ENCODE data around the gene NCOA6. TPM values are rescaled to one million over a fixed set of nuclear protein-coding genes. Genes with fewer than 3 reads are reported as not detected.
A peak's percentile ranks its signal among the peaks of the same experiment; 100 is the strongest.

The NCOA6 gene
- polyA plus RNA-seq, 1 experiment: 14.0 TPM

- DNase-seq (ENCODE audit: low read depth): no peak
- no peaks in the 10 kb centered on the region for H3K27me3 ChIP-seq (ENCODE audit: control insufficient read depth, insufficient read depth, low read length)
- peaks cover 7% of the 10 kb centered on the region for H3K36me3 ChIP-seq (ENCODE audit: control insufficient read depth, insufficient read depth, low read length)
- CTCF ChIA-PET: interaction anchor here (0.6 to 2.0 kb wide), 4 partner anchors 9 to 460 kb away, joined by 3 to 9 read pairs (median 5); no protein-coding TSS in a partner anchor
- TF ChIP-seq CTCF (IDR thresholded peaks at IDR 0.05; ENCODE audit: insufficient read depth, low read depth, low read length): no peak
- POLR2A ChIA-PET: no interaction called here
- no peak overlapping the region for H3K4me3 ChIP-seq (ENCODE audit: low read depth, low read length)
These were observed 53.0 kb downstream of the NCOA6 start for GRCh38 chr20:34772437-34772836.

- POLR2A ChIA-PET: no interaction called here
- CTCF ChIA-PET: interaction anchor here (1.4 to 2.0 kb wide), 3 partner anchors 9 to 459 kb away, joined by 3 to 9 read pairs (median 6); no protein-coding TSS in a partner anchor
- Histone ChIP-seq H3K36me3 (ENCODE audit: control insufficient read depth, insufficient read depth, low read length) (peaks cover 7% of the 10 kb centered on the region), H3K27me3 (ENCODE audit: control insufficient read depth, insufficient read depth, low read length) (no peaks in the 10 kb centered on the region), H3K4me3 (ENCODE audit: low read depth, low read length) (no peak overlapping the region)
- TF ChIP-seq CTCF (IDR thresholded peaks at IDR 0.05; ENCODE audit: insufficient read depth, low read depth, low read length): no peak
- no peak for DNase-seq (ENCODE audit: low read depth)
These were observed 53.8 kb downstream of the NCOA6 start for GRCh38 chr20:34771680-34772081.

- ChIA-PET CTCF (interaction anchor here (0.6 to 4.2 kb wide), 11 partner anchors 8 to 577 kb away, joined by 3 to 50 read pairs (median 5); partner anchors contain the start of gene MAP1LC3A), POLR2A (interaction anchor here (0.6 kb wide), 1 partner anchor 286 kb away, joined by 4 read pairs; no protein-coding TSS in a partner anchor)
- peaks cover 2% of the 10 kb centered on the region; the same call in 1 of the 2 replicates for H3K36me3 ChIP-seq (ENCODE audit: control insufficient read depth, insufficient read depth, low read length)
- H3K4me3 ChIP-seq (ENCODE audit: low read depth, low read length): no peak overlapping the region
- H3K27me3 ChIP-seq (ENCODE audit: control insufficient read depth, insufficient read depth, low read length): no peaks in the 10 kb centered on the region
- DNase-seq (ENCODE audit: low read depth): peak; percentile 62
- TF ChIP-seq CTCF (IDR thresholded peaks at IDR 0.05; ENCODE audit: insufficient read depth, low read depth, low read length): no peak
These were observed 57.4 kb downstream of the NCOA6 start for GRCh38 chr20:34768096-34768495.

- ChIA-PET CTCF (interaction anchor here (0.6 kb wide), 1 partner anchor 40 kb away, joined by 3 read pairs; no protein-coding TSS in a partner anchor), POLR2A (no interaction called here)
- Histone ChIP-seq H3K4me3 (ENCODE audit: low read depth, low read length) (no peak overlapping the region), H3K27me3 (ENCODE audit: control insufficient read depth, insufficient read depth, low read length) (no peaks in the 10 kb centered on the region), H3K36me3 (ENCODE audit: control insufficient read depth, insufficient read depth, low read length) (peaks cover 8% of the 10 kb centered on the region)
- DNase-seq (ENCODE audit: low read depth): no peak
- no peak for TF ChIP-seq CTCF (IDR thresholded peaks at IDR 0.05; ENCODE audit: insufficient read depth, low read depth, low read length)
These were observed 63.4 kb downstream of the NCOA6 start for GRCh38 chr20:34762031-34762555.

GRCh38 chr20:34755367-34755766 is 70.1 kb downstream of the NCOA6 start:
- POLR2A ChIA-PET: no interaction called here
- TF ChIP-seq CTCF (IDR thresholded peaks at IDR 0.05; ENCODE audit: insufficient read depth, low read depth, low read length): no peak
- H3K27me3 ChIP-seq (ENCODE audit: control insufficient read depth, insufficient read depth, low read length): no peaks in the 10 kb centered on the region
- peaks cover 11% of the 10 kb centered on the region for H3K36me3 ChIP-seq (ENCODE audit: control insufficient read depth, insufficient read depth, low read length)
- H3K4me3 ChIP-seq (ENCODE audit: low read depth, low read length): no peak overlapping the region
- CTCF ChIA-PET: interaction anchor here (1.1 to 2.2 kb wide), 3 partner anchors 12 to 443 kb away, joined by 3 to 8 read pairs (median 4); no protein-coding TSS in a partner anchor
- no peak for DNase-seq (ENCODE audit: low read depth)
